NCI-H2107 (cell line): ENCODE measurements around the gene LHFPL2.

Experiments
- DNase-seq: peaks from one replicate; lab custom pipeline; 2025; lab: John Stamatoyannopoulos, UW

The LHFPL2 gene

GRCh38 chr5:78503958-78504653 is 144.5 kb downstream of the LHFPL2 start:
- no peak for DNase-seq

- DNase-seq = no peak
Measured at GRCh38 chr5:78501411-78502352, 146.9 kb downstream of the LHFPL2 start.

GRCh38 chr5:78500871-78501270 is 147.7 kb downstream of the LHFPL2 start:
- no peak for DNase-seq

- DNase-seq = no peak
Measured at GRCh38 chr5:78500028-78500427, 148.5 kb downstream of the LHFPL2 start.

GRCh38 chr5:78499485-78499884 is 149.1 kb downstream of the LHFPL2 start:
- no peak for DNase-seq

GRCh38 chr5:78497573-78498533 is 150.7 kb downstream of the LHFPL2 start:
- DNase-seq = no peak

- DNase-seq = no peak
Measured at GRCh38 chr5:78496373-78496772, 152.2 kb downstream of the LHFPL2 start.

GRCh38 chr5:78495800-78496199 is 152.8 kb downstream of the LHFPL2 start:
- no peak for DNase-seq

- no peak for DNase-seq
Measured at GRCh38 chr5:78492650-78493049, 155.9 kb downstream of the LHFPL2 start.

GRCh38 chr5:78492224-78492623 is 156.3 kb downstream of the LHFPL2 start:
- DNase-seq = no peak

- no peak for DNase-seq
Measured at GRCh38 chr5:78490709-78491485, 157.7 kb downstream of the LHFPL2 start.

- no peak for DNase-seq
Measured at GRCh38 chr5:78487846-78488245, 160.7 kb downstream of the LHFPL2 start.

- no peak for DNase-seq
Measured at GRCh38 chr5:78486218-78486617, 162.4 kb downstream of the LHFPL2 start.

GRCh38 chr5:78483809-78484521 is 164.6 kb downstream of the LHFPL2 start:
- DNase-seq = no peak

GRCh38 chr5:78482948-78483347 is 165.6 kb downstream of the LHFPL2 start:
- no peak for DNase-seq

GRCh38 chr5:78476795-78477194 is 171.8 kb downstream of the LHFPL2 start:
- DNase-seq = no peak

- DNase-seq = no peak
Measured at GRCh38 chr5:78475370-78475769, 173.2 kb downstream of the LHFPL2 start.

GRCh38 chr5:78473751-78474150 is 174.8 kb downstream of the LHFPL2 start:
- DNase-seq = no peak

- DNase-seq = no peak
Measured at GRCh38 chr5:78472469-78473106, 176.0 kb downstream of the LHFPL2 start.

GRCh38 chr5:78471896-78472295 is 176.7 kb downstream of the LHFPL2 start:
- no peak for DNase-seq
